Forelimb muscle (tissue), 1 donor: ENCODE results near the gene ANKRD6. TPM values are rescaled to one million over a fixed set of nuclear protein-coding genes. Genes with fewer than 3 reads are reported as not detected.

Experiments
- DNase-seq: peaks from one replicate; pipeline ENCODE4 v3.0.0-alpha.2; 2013; ENCODE audit warnings: low read depth
- polyA plus RNA-seq: library from polyadenylated mRNA; unstranded; fragments of 120-200 nt; gene quantifications from one replicate; pipeline ENCODE4 v1.2.1, GENCODE V29; 2013; ENCODE audit not compliant: insufficient read length

The ANKRD6 gene
- polyA plus RNA-seq, 1 donor, result 8.3 TPM

- no peak for DNase-seq
These were observed 38.4 kb downstream of the ANKRD6 start for GRCh38 chr6:89471287-89471867.

DNA sequence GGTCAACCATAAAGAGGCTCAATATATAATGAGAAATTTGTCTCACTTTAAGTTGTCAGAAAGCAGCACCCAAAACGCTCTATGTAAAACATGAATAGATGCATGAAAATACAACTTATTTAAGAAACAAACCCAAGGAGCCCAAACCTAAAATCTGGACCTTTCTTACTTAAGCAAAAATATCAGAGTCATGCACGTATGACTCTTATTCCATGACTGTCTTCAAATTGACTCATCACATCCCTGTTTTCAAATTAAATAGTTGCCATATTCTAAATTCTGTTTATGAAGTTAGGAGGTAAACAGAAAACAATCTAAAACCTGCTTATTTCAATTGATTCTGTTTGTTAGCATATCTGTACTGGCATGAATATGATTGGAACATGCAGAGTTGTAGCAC lies 42.1 kb downstream of the ANKRD6 start:
- no peak for DNase-seq

GRCh38 chr6:89475634-89476033 lies 42.7 kb downstream of the ANKRD6 start:
- no peak for DNase-seq

GRCh38 chr6:89479897-89480296 lies 46.9 kb downstream of the ANKRD6 start:
- no peak for DNase-seq

GRCh38 chr6:89481695-89482094 lies 48.7 kb downstream of the ANKRD6 start:
- DNase-seq, result no peak

GRCh38 chr6:89482126-89482525 lies 49.2 kb downstream of the ANKRD6 start:
- no peak for DNase-seq

DNA sequence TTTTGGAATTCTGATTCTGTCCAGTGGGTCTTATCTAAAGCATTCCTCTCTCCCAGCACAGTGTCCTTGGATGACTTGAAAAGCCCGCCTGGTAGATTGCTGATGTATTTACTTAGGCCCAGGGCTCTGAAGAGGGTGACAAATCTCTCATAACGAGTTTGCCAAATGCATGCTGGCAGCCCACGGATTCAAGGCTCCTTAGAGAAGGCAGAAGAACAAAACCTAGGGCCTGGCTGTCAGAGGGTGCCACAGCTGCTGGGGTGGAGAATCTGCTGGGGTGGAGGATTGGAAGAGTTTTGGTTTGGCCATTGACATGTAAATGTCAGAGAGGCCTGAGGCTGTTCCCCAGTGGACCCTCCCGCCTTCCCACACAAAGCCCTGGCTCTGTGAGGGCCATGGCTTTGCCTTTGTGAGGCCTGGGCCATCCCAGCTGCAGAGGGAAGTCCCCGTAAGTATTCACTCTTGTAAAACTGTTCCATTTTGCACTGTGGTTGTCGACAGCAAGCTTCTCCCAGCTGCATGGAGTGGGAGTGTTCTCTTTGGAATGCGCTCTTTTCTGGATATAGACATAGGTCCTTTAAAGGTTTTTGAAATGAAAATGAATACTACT lies 50.3 kb downstream of the ANKRD6 start:
- no peak for DNase-seq

- no peak for DNase-seq
These were observed 52.4 kb downstream of the ANKRD6 start for GRCh38 chr6:89485320-89485719.

DNA sequence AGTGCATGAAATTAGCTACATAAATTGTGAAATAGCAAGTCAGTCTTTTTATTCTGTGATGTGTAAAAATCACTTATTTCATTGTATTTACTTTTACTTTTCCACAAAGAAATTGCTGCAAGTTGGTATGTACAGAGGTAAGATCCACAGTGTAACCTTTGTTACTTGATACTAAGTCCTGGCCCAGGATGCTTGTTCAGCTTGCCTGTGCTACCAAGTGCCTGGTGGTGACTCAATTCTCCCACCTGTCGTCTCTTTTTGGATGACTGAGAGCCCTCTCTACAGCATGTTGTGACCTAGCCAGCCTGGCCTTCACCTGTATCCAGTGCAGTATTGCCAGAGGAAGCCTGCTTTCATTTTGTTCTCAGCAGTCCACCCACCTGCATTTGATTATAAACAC lies 54.9 kb downstream of the ANKRD6 start:
- DNase-seq, result no peak

GRCh38 chr6:89488438-89488837 lies 55.5 kb downstream of the ANKRD6 start:
- DNase-seq, result no peak

- DNase-seq, result no peak
These were observed 56.1 kb downstream of the ANKRD6 start for GRCh38 chr6:89489078-89489477.

DNA sequence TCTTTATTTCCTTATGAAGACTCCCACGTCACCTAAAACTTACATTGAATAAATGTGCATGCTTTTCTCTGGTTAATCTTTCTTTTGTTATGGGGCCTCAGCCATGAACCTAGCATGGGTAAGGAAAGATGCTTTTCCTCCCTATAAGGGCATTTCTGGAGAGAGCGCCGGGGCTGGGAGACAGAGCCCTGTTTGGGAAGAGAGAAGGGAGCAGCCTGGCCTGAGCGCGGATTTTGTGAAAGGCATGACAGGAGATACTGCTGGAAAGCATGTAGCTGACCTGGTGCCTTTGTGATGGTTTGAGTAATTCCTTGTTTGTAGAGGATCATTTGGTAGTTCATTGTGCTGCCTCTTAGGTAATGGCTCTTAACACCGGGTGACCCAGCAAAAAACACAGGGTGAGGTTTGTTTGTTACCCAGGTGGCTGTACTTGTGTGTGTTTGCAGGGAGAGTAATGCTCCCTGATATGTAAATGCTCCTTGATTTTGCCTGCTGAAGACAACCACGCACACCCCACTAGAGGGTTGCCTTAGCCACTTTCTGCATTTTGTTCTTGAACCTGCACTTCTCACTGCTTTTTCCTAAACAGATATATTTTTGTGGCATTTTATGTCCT lies 59.2 kb downstream of the ANKRD6 start:
- no peak for DNase-seq

DNA sequence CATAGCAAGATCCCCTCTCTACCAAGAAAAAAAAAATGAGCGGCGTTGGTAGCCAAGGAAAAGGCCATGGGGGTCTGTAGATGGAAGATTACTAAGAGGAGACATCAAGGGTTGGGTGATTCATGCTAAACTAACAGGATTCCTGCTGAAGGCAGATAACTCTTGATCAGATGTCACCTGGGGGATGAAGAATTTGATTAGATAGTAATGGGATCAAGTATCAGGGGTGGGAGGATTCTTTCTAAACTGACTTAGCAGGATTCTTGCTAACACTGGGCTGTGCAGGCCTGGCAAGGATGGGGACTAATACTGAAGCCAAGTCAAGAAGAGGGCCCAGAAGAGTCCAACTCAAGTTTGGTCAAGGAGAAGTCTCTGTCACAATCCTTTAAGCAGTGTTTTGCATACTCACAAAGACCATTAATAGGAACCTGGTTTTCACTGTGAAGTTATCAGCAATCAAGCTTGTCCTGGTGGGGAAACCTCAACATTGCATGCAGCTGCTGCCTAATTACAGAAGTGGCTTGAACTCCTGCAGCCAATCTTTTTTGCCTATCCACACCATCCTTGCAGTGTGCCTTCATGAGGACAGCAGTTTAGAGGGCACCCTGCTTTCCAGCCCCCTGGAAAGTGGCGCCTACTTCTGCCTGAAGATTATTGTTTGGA lies 61.3 kb downstream of the ANKRD6 start:
- DNase-seq, result no peak

- DNase-seq, result no peak
These were observed 63.1 kb downstream of the ANKRD6 start for GRCh38 chr6:89495961-89496535.

GRCh38 chr6:89500611-89501010 lies 67.7 kb downstream of the ANKRD6 start:
- DNase-seq, result no peak

GRCh38 chr6:89501222-89501621 lies 68.3 kb downstream of the ANKRD6 start:
- DNase-seq, result no peak

- no peak for DNase-seq
These were observed 68.8 kb downstream of the ANKRD6 start for GRCh38 chr6:89501753-89502152.

DNA sequence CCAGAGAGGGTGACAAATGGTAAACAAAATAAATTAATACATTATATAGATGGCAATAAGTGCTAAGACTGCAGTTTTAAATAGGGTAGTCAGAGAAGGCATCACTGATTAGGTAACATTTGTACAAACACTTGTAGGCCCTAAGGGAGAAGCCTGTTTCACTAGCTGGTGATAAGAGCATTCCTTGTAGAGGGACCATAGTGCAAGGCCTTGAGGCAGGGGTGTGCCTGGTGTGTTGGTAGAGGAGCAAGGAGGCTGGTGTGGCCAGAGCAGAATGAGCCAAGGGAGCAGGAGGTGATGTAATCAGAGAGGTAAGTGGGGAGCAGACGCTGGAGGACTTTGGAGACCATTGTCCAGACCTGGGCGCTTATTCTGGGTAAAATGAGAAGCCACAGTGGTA lies 70.7 kb downstream of the ANKRD6 start:
- DNase-seq, result no peak

DNA sequence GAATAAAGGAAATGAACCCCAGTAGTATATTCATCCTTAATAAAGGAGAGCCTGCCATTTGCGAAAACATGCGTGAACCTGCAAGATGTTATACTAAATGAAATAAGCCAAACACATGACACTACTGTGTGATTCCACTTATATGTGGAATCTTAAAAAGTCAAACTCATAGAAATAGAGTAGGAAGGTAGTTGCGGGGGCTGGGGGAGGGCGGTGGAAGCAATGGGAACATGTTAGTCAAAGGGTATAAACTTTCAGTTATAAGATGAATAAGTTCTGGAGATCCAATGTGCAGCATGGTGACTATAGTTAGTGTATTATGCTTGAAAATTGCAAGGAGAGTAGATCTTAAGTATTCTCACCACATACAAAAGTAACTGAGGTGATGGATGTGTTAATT lies 72.9 kb downstream of the ANKRD6 start:
- no peak for DNase-seq

DNA sequence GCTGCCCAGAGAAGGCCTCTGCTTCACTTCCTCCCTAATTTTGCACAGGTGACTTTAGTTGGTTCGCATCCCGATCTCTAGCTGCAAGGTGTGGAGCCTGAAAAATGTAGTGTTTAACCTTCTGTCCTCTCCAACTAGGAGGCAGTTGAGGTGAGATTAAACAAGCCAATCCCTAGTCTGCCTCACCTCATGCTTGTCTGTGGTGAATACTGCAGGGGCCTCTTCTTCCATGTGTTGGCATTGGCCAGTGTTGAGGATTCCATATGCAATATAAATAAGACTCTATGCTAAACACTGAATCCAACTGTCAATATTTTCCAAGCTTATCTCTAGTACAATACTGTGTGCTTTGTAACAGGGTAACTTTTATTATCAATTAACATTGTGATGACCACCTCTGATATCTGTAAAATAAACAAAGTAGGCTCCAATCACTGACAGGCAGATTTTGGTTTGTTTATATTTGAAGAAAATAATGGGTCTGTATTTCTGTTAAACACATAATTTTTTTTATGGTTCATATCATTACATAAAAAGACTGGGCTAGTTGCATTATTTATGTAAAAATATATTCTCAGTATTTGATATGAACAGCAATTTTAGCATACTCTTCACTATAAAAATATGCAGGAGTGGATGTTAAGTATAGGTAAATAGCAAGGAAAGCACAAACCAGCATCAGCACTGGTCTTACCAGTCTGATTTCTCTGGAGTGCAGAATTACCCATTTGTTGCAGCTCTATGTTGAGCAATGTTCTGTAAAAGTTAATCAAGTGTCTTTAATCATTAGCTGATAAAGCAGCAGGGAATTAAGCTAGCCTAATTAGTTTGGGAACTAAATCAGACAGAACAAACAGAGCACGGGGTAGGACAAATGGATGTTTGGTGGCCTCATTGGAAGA lies 74.0 kb downstream of the ANKRD6 start:
- DNase-seq, result no peak

- DNase-seq, result no peak
These were observed 76.0 kb downstream of the ANKRD6 start for GRCh38 chr6:89508755-89509563.
